Skin of body (tissue), 2 donors: ENCODE data around the gene PNPLA5. TPM values are rescaled to one million over a fixed set of nuclear protein-coding genes. Genes with fewer than 3 reads are reported as not detected.
"Not testable (repeated sequence)": the region's sequence is repeated elsewhere in the genome, so short reads cannot be mapped to it uniquely, and the experiment has no call there.

ENCODE experiments used
- DNase-seq: peaks from one replicate; lab custom pipeline; 2025; lab: John Stamatoyannopoulos, UW
- total RNA-seq: library from RNA; depleted of rRNA; stranded (reverse); fragments of >200 nt; gene quantifications from one replicate; pipeline ENCODE4 v1.2.3, GENCODE V29; 2014

Gene PNPLA5
- total RNA-seq, 1 donor from 2014 or later, result 2.3 TPM

DNA sequence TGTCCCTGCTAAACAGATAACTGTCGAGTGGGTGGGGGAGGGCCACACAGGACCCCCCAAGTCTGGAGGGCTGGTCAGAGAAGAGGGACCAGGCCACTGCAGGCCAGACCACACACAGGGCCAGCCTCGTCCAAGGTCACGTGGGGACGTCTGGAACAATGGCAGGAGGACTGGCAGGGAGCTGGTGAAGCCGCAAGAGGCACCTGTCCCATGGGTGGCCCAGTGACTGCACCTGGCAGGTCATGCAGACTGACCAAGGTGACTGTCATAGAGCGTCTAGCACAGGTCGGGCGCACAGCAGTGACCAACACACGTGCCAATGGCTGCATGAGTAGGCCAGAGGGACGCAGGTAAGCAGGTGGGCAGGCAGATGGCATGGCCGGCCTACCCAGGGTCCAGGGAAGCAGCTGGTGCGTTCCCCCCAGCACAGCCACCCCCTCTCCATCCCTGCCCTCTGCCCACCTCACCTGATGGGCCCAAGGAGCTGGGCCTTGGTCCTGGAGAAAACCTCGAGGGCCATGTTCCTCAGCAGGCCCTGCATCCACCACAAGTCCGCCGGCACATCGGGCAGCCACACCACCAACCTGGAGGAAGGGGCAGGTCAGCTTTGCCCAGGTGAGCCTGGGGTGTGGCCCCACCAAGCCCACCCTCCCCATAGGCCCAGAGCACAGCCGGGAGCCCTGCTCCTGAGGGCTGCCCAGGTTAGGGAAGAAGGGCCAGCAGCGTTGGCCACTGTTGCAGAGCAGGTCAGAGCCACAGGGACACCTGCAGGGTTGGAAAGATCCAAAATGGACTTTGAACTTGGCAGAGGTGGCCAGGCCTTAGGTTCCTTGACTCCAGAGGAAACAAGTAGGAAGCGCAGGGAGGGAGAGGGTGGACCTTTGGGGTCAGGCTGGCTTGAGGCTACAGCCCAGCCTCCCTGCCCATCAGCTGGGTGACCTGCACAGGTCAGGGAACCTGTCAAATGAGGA is 10.4 kb downstream of the PNPLA5 start:
- no peak for DNase-seq

DNA sequence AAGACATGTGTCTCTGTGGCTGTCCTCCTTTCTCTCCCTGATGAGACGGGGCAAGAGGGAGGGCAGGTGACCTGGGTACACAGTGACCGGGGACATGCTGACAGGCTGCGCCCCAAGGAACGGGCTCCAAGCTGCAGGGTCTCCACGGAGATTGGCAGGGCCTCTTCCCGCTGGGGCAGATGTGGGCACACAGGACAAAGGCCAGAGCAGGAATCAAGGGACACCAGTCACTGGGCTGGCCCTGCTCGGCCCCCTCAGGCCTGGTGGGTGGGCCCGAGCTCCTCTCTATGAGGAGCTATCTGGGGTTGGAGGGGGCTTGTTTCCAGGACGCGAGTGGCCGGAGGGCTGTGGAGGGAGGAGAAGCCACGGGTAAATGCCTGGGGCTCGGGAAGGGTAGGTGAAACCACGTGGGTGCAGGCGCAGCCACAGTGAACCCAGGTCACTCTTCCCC is 11.2 kb downstream of the PNPLA5 start:
- DNase-seq, result no peak

DNA sequence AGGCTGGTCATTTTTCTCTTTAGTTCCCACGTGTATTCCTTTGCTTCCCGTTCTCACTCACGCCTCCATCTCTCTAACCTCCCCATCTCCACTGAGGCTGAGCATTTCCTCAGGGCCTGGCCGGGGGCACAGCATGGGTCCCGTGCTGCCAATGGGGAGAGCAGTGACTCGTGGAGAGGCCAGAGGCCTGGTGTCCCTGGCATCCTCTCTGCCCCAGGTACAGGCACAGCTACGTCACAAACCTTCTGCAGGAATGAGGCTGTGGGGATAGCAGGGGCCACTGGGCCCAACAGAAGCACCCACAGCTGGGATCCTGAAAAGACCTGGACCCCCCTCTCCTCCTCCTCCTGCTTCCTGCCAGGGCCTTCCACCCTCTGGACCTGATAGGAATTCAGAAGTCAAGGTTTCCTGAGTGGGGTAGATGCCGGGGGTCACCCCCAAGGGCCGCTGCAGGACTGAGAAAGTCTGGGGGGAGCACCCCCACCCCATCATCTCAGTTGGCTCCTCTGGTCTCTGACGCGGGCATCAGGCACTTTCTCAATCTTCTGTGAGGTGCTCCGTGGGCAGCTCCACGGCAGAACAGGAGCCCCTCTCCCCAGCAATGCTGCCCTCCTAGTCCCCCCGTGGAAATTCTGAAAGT is 11.8 kb downstream of the PNPLA5 start:
- no peak for DNase-seq

GRCh38 chr22:43878831-43879550 is 12.8 kb downstream of the PNPLA5 start:
- DNase-seq, result no peak

DNA sequence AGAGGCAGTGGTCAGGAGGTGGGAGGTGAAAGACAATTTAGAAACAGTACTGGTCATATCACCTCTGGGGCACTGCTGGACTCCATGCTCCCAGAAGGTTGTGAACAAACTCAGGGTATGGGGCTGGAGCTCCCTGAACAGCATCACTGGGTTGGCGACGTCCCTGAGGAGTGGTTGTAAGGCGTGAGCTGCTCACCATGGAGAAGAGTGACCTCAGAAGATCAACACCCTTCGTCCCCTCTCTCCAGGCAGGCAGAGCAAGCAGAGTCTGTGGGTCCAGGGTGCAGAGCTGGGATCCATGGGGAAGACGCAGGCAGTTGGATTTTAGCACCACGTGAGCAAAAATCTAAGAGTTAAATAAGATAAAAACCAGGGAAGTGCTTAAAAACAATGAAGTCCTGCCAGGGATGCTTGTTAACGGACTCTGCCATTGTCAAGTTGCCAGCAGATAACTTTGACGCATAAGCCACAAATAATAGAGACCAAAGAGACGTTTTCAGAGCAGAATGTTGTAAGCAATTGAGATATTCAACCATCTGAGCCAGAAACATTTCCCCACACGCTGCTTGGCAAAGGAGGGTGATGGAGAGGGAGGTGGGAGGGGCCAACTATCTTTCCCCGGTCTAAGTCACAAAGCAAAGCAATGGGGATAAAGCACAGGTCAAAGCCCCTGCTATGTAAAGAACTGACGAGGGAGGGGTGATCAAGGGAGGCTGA is 13.6 kb downstream of the PNPLA5 start:
- no peak for DNase-seq

DNA sequence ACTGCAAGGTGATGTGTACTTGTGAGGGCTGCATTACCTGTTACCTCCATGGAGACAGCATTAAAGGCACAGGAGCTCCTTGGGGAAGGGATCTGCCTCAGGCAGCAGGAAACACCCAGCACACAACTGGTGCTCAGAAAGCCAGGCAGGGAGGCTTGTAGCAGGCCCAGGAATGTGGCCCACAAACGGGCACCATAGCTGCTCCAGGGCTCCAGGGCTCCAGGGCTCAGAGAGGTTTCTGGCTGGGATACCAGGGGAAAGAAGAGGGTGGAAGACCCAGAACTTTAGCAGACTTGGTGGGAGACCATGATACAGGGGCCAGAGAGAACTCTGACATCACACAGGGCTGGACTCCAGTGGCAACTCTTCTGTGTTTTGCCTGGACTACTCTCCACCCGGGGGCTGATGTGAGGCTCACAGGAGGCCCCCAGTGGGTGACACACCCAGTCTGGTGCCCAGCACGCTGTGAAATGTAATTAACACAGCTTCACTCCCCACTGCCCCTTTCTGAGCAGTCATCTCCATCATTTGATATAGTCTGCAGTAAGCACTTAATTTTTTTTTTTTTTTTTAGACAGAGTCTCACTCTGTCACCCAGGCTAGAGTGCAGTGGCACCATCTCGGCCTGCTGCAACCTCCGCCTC is 14.8 kb downstream of the PNPLA5 start:
- DNase-seq, result no peak

DNA sequence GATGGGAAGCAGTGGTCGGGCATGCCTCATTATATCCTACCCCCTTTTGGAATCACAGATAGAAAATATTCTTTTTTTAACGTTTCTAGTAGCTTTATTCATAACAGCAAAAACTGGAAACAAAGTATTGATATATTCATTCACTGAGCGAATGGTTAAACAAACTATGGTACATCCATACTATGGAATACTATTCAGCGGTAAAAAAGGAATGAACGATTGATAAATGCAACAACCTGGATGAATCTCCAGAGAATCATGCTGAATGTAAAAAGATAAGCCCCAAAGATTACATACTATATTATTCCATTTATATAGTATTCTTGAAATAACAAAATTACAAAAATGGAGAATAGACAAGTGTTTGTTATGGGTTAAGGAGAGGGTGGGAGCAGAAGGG is 22.0 kb downstream of the PNPLA5 start:
- no peak for DNase-seq

- not testable (repeated sequence) for DNase-seq
Observed at GRCh38 chr22:43869001-43869400, 22.8 kb downstream of the PNPLA5 start.

DNA sequence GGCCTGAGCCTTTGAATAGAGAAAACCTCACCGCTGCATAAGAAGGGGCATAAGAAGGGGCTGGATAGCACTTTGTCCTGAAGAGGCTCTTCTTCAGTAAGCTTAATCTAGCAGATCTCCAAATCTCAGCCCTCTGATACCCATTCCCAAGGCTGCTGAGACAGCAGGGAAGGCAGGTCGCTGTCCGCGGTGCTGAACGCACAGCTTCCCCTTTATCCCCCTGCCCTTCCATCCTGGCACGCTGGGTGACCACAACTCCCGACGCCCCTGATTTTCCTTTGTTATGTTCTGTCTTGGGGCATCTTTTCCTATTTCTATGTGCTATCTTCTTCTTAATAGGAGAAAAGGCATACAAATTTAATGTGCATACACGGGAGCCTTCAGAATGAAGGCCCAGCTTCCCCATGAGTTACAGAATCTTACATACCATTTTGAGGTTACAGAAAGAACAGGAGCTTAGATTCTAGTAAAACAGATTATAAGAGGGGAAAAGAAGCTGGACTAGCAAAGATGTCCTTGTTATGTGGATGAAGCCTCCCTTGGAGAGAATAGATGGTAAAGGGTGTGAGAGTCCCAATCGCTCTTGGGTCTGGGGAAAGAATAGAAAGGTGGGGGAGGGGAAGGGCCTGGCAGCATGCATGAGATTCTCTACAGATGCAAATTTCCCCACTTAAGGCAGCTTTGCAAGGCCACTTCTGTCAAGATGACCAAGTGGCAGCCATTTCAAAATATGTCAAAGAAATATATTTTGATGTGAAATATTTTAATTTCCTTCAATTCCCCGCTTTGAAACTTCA is 23.8 kb downstream of the PNPLA5 start:
- peak; percentile 29 for DNase-seq

GRCh38 chr22:43862882-43863202 is 29.0 kb downstream of the PNPLA5 start:
- no peak for DNase-seq

- no peak for DNase-seq
Observed at GRCh38 chr22:43862074-43862881, 29.5 kb downstream of the PNPLA5 start, which contains the start of gene SULT4A1. SULT4A1 (minus strand) TSS chr22:43862513; CDS start chr22:43862382, 131 bp downstream.

GRCh38 chr22:43861529-43861928 is 30.3 kb downstream of the PNPLA5 start:
- DNase-seq, result no peak

- no peak for DNase-seq
Observed at GRCh38 chr22:43860831-43861230, 31.0 kb downstream of the PNPLA5 start.

DNA sequence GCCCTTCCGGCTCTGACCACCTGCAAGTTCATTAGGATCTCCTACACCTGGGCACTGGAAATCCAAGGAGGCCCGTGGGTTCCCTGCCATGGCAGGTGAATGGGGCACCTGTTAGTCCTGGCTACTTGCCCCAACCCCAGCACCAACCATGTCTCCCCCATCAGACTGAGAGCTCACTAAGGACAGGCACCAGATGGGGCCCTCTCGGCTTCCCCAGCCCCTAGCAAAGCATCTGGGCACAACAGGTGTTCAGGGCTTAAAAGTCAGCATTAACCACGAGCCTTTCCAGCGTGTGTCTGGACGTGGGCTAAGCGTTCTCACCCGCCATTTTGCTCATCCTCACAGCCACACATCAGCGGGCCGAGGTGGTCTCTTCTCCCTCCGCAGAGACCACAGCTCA is 31.7 kb downstream of the PNPLA5 start:
- DNase-seq, result no peak

DNA sequence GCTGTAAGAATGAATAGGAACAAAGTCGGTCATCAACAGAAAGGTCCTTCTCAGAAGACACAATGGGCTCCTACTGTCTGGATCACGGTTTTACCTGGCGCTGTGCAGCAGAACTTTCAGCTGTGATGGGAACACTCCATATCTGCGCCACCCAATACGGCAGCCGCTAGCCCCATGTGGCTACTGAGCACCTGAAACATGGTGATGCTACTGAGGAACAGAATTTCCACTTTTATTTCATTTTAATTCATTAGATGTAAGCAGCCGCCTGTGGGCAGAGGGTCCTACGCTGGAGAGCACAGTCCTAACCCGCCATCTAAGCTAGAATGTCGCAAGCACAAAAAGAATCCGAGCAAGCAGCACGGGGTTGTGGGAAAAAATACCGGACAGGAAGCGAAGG is 32.2 kb downstream of the PNPLA5 start:
- DNase-seq, result no peak

GRCh38 chr22:43859176-43859575 is 32.6 kb downstream of the PNPLA5 start:
- no peak for DNase-seq

DNA sequence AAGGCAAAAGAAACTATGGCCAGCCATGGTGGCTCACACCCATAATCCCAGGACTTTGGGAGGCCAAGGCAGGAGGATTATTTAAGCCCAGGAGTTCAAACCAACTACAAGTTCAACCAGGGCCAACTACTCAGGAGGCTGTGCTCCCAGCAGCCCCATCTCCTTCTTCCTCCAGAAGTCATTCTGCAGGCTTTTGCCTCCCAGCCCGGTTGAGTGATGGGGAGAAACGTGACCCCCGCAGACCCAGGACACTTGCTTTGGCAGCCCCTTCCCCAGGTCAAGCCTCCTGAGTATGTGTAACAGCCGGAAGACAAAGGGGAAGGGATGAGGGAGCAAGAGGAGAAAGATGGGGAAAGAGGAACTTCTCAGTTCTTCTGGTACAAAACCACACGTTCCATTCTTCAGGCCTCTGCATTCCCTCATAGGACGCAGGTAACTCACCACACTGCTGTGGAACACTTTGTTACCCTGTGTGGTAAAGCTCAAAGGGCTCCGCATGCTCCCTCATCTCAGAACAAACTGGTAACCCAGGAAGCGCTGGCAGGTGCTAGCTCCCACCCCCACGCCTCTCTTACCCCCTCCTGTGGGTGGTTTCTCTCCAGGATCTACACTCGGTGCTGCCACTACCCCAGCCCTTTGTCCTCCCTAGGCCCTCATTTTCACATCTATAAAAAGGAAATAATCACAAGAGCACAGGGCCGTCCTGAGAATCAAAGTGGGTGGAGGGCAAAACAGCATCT is 33.5 kb downstream of the PNPLA5 start:
- DNase-seq, result no peak

DNA sequence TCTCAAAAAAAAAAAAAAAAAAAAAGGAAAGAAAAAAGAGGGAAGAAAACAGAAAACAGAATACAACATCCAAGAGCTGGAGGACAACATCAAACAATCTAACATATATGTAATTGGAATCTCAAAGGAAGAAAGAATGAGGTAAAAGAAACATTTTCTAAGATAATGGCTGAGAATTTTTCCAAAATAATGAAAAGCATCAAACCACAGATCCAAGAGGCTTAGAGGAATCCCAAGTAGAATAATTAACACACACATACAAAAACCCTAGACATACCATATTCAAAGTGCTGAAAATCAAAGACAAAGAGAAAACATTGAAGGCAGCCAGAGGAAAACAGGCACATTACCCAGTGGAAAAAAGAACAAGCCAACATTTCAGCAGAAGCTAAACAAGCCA is 34.4 kb downstream of the PNPLA5 start:
- DNase-seq, result no peak
